Retinal pigment epithelial cell (primary cell): ENCODE measurements around the gene EDA2R.

Source experiments
- DNase-seq: peaks from one replicate; pipeline ENCODE4 v3.0.0-alpha.2; 2010; ENCODE audit warnings: low read depth
- H3K4me3 ChIP-seq: 2 replicates; pipeline ENCODE4 v1.5.1; 2011; ENCODE audit warnings: mild to moderate bottlenecking, low read length, control low read depth, moderate library complexity
- TF ChIP-seq, protein P1 (sequence below): conservative IDR thresholded peaks from 2 replicates; pipeline ENCODE4 v1.5.1; 2011; ENCODE audit warnings: low read depth, low read length, control low read depth, inconsistent platforms

Gene EDA2R

DNA sequence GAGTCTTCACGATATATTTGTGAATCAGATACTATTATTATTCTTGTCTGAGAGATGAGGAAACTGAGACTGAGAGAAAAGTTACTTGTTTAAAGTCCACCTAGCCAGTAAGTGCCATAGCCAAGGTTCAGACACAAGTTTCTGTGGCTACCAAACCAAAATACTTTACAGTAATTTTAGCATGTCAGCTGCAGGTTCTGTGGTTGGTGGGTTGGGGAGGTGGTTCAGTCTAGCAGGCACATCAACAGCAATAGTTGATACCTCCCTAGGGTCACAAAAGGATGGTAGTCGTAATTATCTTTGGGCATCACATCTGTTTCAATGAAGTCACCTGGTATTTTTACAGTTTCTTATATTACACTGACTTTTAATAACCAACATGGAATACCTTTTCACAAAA is 35.6 kb upstream of the EDA2R start:
- TF ChIP-seq, protein P1, sequence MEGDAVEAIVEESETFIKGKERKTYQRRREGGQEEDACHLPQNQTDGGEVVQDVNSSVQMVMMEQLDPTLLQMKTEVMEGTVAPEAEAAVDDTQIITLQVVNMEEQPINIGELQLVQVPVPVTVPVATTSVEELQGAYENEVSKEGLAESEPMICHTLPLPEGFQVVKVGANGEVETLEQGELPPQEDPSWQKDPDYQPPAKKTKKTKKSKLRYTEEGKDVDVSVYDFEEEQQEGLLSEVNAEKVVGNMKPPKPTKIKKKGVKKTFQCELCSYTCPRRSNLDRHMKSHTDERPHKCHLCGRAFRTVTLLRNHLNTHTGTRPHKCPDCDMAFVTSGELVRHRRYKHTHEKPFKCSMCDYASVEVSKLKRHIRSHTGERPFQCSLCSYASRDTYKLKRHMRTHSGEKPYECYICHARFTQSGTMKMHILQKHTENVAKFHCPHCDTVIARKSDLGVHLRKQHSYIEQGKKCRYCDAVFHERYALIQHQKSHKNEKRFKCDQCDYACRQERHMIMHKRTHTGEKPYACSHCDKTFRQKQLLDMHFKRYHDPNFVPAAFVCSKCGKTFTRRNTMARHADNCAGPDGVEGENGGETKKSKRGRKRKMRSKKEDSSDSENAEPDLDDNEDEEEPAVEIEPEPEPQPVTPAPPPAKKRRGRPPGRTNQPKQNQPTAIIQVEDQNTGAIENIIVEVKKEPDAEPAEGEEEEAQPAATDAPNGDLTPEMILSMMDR, result no peak
- DNase-seq, result no peak
- no peak overlapping the region for H3K4me3 ChIP-seq

- H3K4me3 ChIP-seq, result no peak overlapping the region
- no peak for DNase-seq
- TF ChIP-seq, protein P1, result no peak
Observed at GRCh38 chrX:66672106-66672505, 33.2 kb upstream of the EDA2R start.

DNA sequence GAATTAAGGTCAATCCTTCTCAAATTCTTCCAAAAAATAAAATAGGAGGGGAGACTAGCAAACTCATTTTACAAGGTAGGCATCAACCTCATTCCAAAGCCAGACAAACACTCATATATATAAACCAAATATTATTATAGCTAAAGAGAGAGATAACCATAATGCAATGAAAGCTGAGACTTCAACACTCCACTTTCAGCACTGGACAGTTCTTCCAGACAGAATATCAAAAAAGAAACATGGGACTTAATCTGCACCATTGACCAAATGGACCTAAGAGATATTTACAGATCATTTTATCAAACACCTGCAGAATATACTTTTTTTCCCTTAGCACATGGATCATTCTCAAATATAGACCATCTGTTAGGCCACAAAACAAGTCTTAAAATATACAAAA is 15.5 kb upstream of the EDA2R start:
- no peak for DNase-seq
- no peak overlapping the region for H3K4me3 ChIP-seq
- TF ChIP-seq, protein P1, result no peak

GRCh38 chrX:66635360-66635759 is 3.5 kb downstream of the EDA2R start:
- TF ChIP-seq, protein P1, result no peak
- DNase-seq, result no peak
- no peak overlapping the region for H3K4me3 ChIP-seq

DNA sequence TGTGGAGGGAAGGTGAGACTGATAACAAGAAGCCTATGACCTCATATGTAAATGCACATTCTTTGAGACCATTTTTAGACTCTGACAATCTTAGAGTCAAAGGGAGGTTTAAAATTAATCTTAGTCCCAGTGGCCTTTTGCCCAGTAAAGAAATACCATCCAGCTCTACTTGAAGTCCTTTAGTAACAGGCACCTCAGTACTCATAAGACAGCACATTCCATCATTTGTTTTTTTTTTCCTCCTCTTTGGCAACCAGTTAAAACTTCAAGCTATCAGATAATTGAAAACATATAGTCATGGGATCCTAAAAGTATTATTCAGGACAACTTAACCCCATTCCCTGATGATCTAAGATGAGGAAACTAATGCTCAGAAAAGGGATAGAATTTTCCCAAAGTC is 4.6 kb downstream of the EDA2R start:
- no peak for DNase-seq
- TF ChIP-seq, protein P1, result no peak
- no peak overlapping the region for H3K4me3 ChIP-seq

DNA sequence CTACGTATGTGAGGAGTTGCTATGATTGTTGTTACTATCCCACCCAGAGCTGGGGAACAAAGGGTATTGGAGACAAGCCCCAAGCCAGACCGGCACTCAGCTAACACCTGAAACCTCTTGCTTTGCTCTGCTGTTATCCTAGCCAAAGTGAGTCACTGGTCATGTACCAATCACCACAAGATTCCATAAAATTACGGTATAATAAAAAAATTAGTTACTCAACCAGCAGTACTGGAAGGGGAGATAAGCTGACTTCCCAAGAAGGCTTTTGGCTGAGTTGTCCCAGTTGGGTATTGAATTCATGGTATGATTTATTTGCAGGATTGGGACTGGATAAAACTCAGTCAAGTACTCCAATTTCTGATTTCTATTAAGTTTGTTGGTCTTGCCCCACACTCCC is 5.3 kb downstream of the EDA2R start:
- DNase-seq, result no peak
- no peak overlapping the region for H3K4me3 ChIP-seq
- TF ChIP-seq, protein P1, result no peak

DNA sequence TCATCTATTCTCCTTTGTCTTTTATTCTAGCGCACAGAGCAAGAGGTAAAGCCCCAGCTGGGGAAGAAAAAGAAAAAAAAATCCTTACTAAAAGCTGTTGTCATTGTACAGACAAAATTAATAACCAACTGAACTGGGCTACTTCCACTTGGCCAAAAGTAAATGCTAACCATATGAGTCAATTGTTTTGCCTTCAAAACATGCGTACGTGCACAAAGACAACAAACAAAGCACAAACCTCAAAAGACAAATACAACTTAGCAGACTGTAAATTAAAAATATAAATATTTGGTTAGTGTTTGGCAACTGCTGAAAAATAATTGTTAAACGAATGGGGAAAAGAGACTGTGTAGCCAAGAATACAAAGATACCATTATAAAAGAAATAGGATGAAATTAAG is 5.9 kb downstream of the EDA2R start:
- TF ChIP-seq, protein P1, result no peak
- no peak overlapping the region for H3K4me3 ChIP-seq
- no peak for DNase-seq
